Osteoblast (primary cell): Measurements from ENCODE around the gene IGF2R. TPM values are rescaled to one million over a fixed set of nuclear protein-coding genes. Genes with fewer than 3 reads are reported as not detected.

Experiments used
- DNase-seq: peaks from one replicate; pipeline ENCODE4 v3.0.0; 2011; ENCODE audit warnings: low spot score, mixed read lengths; ENCODE audit not compliant: insufficient read length; ENCODE audit errors: missing footprints
- H2AFZ ChIP-seq: 2 replicates; pipeline ENCODE4 v1.6.0; 2011; ENCODE audit warnings: mild to moderate bottlenecking, low read length
- H3K27ac ChIP-seq: 2 replicates; pipeline ENCODE4 v1.5.1; 2011; ENCODE audit warnings: mild to moderate bottlenecking, low read depth, low read length, moderate library complexity
- H3K27me3 ChIP-seq: 2 replicates; pipeline ENCODE4 v1.6.0; 2012; ENCODE audit warnings: mild to moderate bottlenecking, control low read depth, inconsistent platforms, low read length, moderate library complexity; ENCODE audit not compliant: insufficient read depth
- H3K36me3 ChIP-seq: 2 replicates; pipeline ENCODE4 v1.5.1; 2011; ENCODE audit warnings: mild to moderate bottlenecking, low read length, control low read depth, moderate library complexity; ENCODE audit not compliant: insufficient read depth
- H3K4me1 ChIP-seq: 2 replicates; pipeline ENCODE4 v1.5.1; 2011; ENCODE audit warnings: mild to moderate bottlenecking, low read length, control low read depth, moderate library complexity; ENCODE audit not compliant: insufficient read depth
- H3K4me2 ChIP-seq: 2 replicates; pipeline ENCODE4 v1.6.0; 2011; ENCODE audit warnings: mild to moderate bottlenecking, low read length; ENCODE audit not compliant: insufficient read depth
- H3K4me3 ChIP-seq: fragments of 200-600 bp; sonication (generic); 3 replicates; pipeline ENCODE4 v1.5.1; 2012; ENCODE audit warnings: mild to moderate bottlenecking, low read length, inconsistent platforms; ENCODE audit not compliant: insufficient read depth
- H3K79me2 ChIP-seq: 2 replicates; pipeline ENCODE4 v1.6.0; 2012; ENCODE audit warnings: mild to moderate bottlenecking, low read length, control low read depth, inconsistent platforms; ENCODE audit not compliant: insufficient read depth
- H3K9me3 ChIP-seq: 2 replicates; pipeline ENCODE4 v1.5.1; 2011; ENCODE audit warnings: low read depth, low read length, control low read depth
- H4K20me1 ChIP-seq: 2 replicates; pipeline ENCODE4 v1.6.0; 2012; ENCODE audit warnings: mild to moderate bottlenecking, low read length, control low read depth; ENCODE audit not compliant: insufficient read depth
- total RNA-seq: library from RNA; depleted of rRNA; stranded (reverse); fragments of >200 nt; gene quantifications from 2 replicates; pipeline ENCODE4 v1.2.3, GENCODE V29; 2012
- TF ChIP-seq, protein P1 (sequence below): IDR thresholded peaks from 2 replicates; pipeline ENCODE4 v1.5.1; 2011; ENCODE audit warnings: mild to moderate bottlenecking, low read depth, low read length, moderate library complexity; ENCODE audit errors: extremely low read depth

Gene IGF2R
- total RNA-seq, 1 donor: 174 TPM

DNA sequence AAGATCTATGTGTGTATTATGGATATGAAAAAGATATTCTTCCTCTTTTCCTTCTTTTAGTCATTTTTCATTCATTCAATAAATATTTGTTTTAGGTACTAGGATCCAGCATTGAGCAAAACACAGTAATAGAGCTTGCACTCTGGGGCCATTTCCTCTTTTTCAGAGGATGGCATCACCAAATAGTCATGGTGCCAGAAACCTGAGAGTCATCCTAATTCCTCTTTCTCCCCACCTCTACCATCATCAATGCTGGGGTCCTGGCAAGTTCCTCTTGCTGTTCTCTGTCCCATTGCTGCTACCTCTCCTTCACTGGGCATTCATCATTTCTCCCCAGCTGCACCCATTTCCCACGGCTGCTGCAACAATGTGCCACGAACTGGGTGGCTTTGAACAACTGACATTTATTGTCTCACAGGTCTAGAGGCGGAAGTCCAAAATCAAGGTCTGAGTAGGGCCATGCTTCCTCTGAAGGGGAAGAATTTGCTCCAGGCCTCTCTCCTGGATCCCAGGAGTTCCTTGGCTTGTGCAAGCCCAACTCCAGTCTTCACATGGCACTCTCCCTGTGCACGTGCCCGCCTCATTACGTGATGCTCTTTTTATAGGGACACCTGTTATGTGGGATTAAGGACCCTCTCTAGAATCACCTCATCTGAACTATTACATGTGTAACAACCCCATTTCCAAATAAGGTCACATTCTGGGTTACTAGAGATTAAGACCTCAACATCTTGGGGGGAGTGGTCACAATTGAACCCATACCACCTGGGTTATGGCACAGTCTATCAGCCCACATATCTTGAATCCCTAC lies 9.5 kb upstream of the IGF2R start:
- TF ChIP-seq, protein P1, sequence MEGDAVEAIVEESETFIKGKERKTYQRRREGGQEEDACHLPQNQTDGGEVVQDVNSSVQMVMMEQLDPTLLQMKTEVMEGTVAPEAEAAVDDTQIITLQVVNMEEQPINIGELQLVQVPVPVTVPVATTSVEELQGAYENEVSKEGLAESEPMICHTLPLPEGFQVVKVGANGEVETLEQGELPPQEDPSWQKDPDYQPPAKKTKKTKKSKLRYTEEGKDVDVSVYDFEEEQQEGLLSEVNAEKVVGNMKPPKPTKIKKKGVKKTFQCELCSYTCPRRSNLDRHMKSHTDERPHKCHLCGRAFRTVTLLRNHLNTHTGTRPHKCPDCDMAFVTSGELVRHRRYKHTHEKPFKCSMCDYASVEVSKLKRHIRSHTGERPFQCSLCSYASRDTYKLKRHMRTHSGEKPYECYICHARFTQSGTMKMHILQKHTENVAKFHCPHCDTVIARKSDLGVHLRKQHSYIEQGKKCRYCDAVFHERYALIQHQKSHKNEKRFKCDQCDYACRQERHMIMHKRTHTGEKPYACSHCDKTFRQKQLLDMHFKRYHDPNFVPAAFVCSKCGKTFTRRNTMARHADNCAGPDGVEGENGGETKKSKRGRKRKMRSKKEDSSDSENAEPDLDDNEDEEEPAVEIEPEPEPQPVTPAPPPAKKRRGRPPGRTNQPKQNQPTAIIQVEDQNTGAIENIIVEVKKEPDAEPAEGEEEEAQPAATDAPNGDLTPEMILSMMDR: no peak
- H3K4me3 ChIP-seq: no peak overlapping the region
- no peaks in the 10 kb centered on the region for H4K20me1 ChIP-seq
- H3K4me2 ChIP-seq: peak overlapping the region; percentile 5
- DNase-seq: no peak
- H3K27me3 ChIP-seq: peaks cover 4% of the 10 kb centered on the region
- H2AFZ ChIP-seq: peak overlapping the region; percentile 64
- H3K79me2 ChIP-seq: no peaks in the 10 kb centered on the region
- no peak overlapping the region for H3K27ac ChIP-seq
- peaks cover 6% of the 10 kb centered on the region for H3K4me1 ChIP-seq
- H3K36me3 ChIP-seq: no peaks in the 10 kb centered on the region
- no peaks in the 10 kb centered on the region for H3K9me3 ChIP-seq

DNA sequence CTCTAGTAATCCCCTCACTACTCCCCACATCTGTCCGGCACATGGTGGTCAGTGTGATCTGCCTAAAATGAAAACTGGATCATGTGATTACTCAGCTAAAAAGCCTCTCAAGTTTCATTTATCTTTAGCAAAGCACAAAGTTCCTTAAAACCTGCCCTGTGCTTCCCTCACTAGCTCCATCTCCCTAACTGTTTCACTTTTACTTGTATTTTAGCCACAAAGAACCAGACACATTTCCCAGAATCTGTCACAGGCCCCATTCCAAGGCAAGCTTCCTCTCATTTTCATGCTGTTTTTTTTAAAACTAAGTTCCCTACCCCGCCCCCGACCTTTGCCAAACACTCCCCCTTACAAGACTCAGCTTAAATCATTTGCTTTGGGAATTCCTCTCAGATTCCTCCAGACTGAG lies 8.9 kb upstream of the IGF2R start:
- no peak overlapping the region for H3K4me3 ChIP-seq
- no peaks in the 10 kb centered on the region for H3K79me2 ChIP-seq
- H3K4me1 ChIP-seq: peaks cover 6% of the 10 kb centered on the region
- H4K20me1 ChIP-seq: no peaks in the 10 kb centered on the region
- H3K36me3 ChIP-seq: no peaks in the 10 kb centered on the region
- no peak for DNase-seq
- H3K4me2 ChIP-seq: peak overlapping the region; percentile 5
- peak overlapping the region; percentile 64 for H2AFZ ChIP-seq
- no peak overlapping the region for H3K27ac ChIP-seq
- H3K9me3 ChIP-seq: no peaks in the 10 kb centered on the region
- H3K27me3 ChIP-seq: peaks cover 4% of the 10 kb centered on the region
- TF ChIP-seq, protein P1: no peak

DNA sequence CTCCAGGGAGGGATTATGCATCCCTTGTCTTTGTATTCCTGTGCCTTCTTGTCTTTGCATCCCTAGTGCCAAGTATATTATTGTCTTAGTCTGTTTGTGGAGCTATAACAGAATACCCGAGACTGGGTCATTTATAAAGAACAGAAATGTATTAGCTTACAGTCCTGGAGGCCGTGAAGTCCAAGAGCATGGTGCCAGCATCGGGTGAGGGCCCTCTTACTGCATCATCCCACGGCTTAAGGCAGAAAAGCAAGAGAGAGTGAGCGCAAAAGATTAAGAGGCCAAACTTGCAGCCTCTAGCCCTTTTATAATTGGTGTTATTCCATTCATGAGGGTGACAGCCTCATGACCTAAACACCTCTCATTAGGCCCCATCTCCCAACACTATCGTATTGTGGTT lies 8.4 kb upstream of the IGF2R start:
- TF ChIP-seq, protein P1: no peak
- H3K4me3 ChIP-seq: no peak overlapping the region
- DNase-seq: no peak
- H2AFZ ChIP-seq: no peak overlapping the region
- no peak overlapping the region for H3K4me2 ChIP-seq
- H3K36me3 ChIP-seq: no peaks in the 10 kb centered on the region
- H3K27ac ChIP-seq: no peak overlapping the region
- H3K27me3 ChIP-seq: peaks cover 4% of the 10 kb centered on the region
- H3K9me3 ChIP-seq: no peaks in the 10 kb centered on the region
- no peaks in the 10 kb centered on the region for H4K20me1 ChIP-seq
- H3K4me1 ChIP-seq: peaks cover 6% of the 10 kb centered on the region
- no peaks in the 10 kb centered on the region for H3K79me2 ChIP-seq

DNA sequence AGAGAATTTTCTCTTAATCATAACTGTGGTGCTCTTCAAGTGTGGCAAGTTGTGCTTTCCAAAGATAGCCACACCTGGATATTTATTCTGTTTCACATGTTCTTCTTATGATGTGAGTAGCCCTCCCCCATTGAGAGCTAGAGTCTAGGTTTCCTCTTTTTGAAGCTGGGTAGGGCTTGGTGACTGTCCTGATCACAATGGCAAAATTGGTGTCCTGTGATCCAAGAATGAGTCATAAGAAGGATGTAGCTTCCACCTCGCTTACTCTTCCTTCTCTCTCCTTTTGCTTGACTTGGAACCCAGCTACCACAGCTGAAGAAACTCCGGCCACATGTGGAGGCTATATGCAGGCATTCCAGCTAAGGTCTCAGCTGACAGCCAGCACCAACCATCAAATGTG lies 7.4 kb upstream of the IGF2R start:
- Histone ChIP-seq H4K20me1 (no peaks in the 10 kb centered on the region), H3K27ac (no peak overlapping the region), H3K27me3 (peaks cover 4% of the 10 kb centered on the region), H3K36me3 (no peaks in the 10 kb centered on the region), H3K79me2 (no peaks in the 10 kb centered on the region), H2AFZ (no peak overlapping the region), H3K4me2 (no peak overlapping the region), H3K4me3 (no peak overlapping the region), H3K9me3 (no peaks in the 10 kb centered on the region), H3K4me1 (peaks cover 6% of the 10 kb centered on the region)
- TF ChIP-seq, protein P1: no peak
- no peak for DNase-seq
